ENCODE data around the gene KAZN. TPM values are rescaled to one million over a fixed set of nuclear protein-coding genes. Genes with fewer than 3 reads are reported as not detected.

KAZN gene
- total RNA-seq, 1 experiment from 2014 or later = 2.4 TPM

DNA sequence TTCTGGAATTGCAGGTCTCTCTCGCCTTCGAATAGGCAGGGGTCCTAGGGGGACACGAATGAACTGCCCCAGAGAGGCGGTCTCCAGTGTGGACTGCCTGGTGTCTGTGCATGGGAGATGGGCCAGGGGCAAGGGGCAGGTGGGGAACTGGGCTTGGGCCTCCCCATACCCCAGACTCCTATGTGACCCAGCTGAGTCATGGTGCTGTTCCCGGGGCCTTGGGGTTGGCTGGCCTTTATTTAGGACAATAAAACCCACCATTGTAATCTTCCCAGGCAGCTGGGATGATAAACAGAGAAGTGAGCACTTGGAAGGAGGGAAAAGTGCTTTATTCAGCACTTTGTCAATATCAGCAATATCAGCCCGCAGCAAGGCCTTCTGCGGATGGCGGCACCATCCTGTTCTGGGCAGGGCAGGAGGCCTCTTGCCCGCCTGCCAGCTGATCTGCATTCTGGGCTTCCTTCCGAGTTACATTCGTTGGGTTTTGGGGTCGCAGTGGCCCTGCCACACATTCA is 346.0 kb downstream of the KAZN start:
- intact Hi-C loops (cut with micrococcal nuclease; ENCODE audit: unreplicated experiment) = no loop called here

DNA sequence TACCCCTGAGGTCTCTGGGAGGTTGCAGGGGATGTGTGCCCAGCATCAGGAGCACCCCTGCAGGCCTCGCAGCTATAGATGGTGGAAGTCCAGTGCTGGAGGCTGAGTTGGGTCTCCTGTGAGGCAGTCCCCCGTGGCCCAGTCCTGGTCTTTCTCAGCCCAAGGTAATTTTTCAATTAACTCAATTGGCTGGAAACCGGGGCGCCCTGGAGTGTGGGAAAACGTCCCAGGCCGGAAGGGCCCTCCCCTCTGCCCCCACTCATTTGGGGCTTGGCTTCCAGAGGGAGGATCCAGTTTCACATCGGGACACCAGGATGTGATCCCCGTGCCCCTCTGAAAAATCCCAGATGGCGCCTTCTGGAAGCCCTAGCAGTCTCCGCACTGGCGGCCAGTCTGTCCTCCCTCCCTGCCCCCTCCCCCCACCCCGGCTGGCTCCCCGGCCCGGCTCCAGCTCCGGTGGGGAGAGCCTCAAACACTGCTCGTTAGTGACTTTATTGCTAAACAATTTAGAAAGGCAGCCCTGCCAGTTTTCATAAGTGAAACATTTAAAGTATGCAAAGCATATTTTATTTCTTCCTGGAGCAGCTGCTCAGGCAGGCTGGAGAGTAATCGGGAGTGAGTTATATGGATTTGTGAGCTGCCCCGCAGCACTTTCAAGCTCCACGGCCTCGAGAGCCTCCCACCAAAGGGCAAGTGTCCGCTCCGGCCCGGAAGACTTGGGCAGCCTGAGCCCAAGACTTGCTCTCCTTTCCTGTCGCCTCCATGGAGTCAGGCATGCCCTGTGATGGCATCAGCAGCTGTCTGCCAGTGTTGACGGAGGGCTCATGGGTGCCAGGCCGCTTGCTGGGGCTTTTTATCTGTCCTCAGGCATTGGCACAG is 346.9 kb downstream of the KAZN start:
- POLR2A ChIA-PET = no interaction called here
- no peak overlapping the region for H3K27ac Mint-ChIP-seq (ENCODE audit: unreplicated experiment)
- no TSS peak for BruUV-seq (replicated peaks)

More for the DNA sequence above, 346.0 kb downstream of the KAZN start:
- BruUV-seq (replicated peaks) = no TSS peak
- H3K27me3 ChIP-seq (replicated peaks; ENCODE audit: control insufficient read depth, insufficient read depth, low read length) = no peaks in the 10 kb centered on the region
- no peak for DNase-seq
- no peak overlapping the region for H3K4me3 ChIP-seq (ENCODE audit: low read depth, low read length)
- POLR2A ChIA-PET = no interaction called here
- TF ChIP-seq, protein P1, sequence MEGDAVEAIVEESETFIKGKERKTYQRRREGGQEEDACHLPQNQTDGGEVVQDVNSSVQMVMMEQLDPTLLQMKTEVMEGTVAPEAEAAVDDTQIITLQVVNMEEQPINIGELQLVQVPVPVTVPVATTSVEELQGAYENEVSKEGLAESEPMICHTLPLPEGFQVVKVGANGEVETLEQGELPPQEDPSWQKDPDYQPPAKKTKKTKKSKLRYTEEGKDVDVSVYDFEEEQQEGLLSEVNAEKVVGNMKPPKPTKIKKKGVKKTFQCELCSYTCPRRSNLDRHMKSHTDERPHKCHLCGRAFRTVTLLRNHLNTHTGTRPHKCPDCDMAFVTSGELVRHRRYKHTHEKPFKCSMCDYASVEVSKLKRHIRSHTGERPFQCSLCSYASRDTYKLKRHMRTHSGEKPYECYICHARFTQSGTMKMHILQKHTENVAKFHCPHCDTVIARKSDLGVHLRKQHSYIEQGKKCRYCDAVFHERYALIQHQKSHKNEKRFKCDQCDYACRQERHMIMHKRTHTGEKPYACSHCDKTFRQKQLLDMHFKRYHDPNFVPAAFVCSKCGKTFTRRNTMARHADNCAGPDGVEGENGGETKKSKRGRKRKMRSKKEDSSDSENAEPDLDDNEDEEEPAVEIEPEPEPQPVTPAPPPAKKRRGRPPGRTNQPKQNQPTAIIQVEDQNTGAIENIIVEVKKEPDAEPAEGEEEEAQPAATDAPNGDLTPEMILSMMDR (IDR thresholded peaks at IDR 0.05; ENCODE audit: insufficient read depth in 1 of 2, low read depth in 1 of 2, low read length in 1 of 2, severe bottlenecking in 1 of 2, unreplicated experiment in 1 of 2) = no peak
- H3K4me1 Mint-ChIP-seq (ENCODE audit: low read depth, unreplicated experiment) = peaks cover 7% of the 10 kb centered on the region
- CTCF ChIA-PET = interaction anchor here (0.6 kb wide), 1 partner anchor 855 kb away, joined by 3 read pairs; no protein-coding TSS in a partner anchor
- no peaks in the 10 kb centered on the region for H3K36me3 ChIP-seq (ENCODE audit: control insufficient read depth, insufficient read depth, low read length)
- no peaks in the 10 kb centered on the region for H3K36me3 Mint-ChIP-seq (ENCODE audit: insufficient read depth, unreplicated experiment)
- H3K4me3 Mint-ChIP-seq (ENCODE audit: unreplicated experiment) = no peak overlapping the region
- no peak overlapping the region for H3K27ac Mint-ChIP-seq (ENCODE audit: unreplicated experiment)
- H3K9me3 Mint-ChIP-seq (ENCODE audit: unreplicated experiment) = no peaks in the 10 kb centered on the region
- H3K4me1 ChIP-seq = peaks cover 7% of the 10 kb centered on the region
- H3K9me3 ChIP-seq = no peaks in the 10 kb centered on the region
- H3K27me3 Mint-ChIP-seq (ENCODE audit: insufficient read depth, unreplicated experiment) = no peaks in the 10 kb centered on the region

GRCh38 chr1:14946011-14946359 is 347.5 kb downstream of the KAZN start:
- Histone ChIP-seq H3K9me3 (no peaks in the 10 kb centered on the region), H3K36me3 (ENCODE audit: control insufficient read depth, insufficient read depth, low read length) (no peaks in the 10 kb centered on the region), H3K4me3 (ENCODE audit: low read depth, low read length) (no peak overlapping the region), H3K4me1 (peaks cover 7% of the 10 kb centered on the region), H3K27me3 (replicated peaks; ENCODE audit: control insufficient read depth, insufficient read depth, low read length) (no peaks in the 10 kb centered on the region)
- peaks cover 7% of the 10 kb centered on the region for H3K4me1 Mint-ChIP-seq (ENCODE audit: low read depth, unreplicated experiment)
- ChIA-PET CTCF (no interaction called here), POLR2A (no interaction called here)
- H3K27ac Mint-ChIP-seq (ENCODE audit: unreplicated experiment) = no peak overlapping the region
- intact Hi-C loops (cut with micrococcal nuclease; ENCODE audit: unreplicated experiment) = no loop called here
- H3K4me3 Mint-ChIP-seq (ENCODE audit: unreplicated experiment) = no peak overlapping the region
- H3K9me3 Mint-ChIP-seq (ENCODE audit: unreplicated experiment) = no peaks in the 10 kb centered on the region
- H3K27me3 Mint-ChIP-seq (ENCODE audit: insufficient read depth, unreplicated experiment) = no peaks in the 10 kb centered on the region
- TF ChIP-seq, protein P1 (IDR thresholded peaks at IDR 0.05; ENCODE audit: insufficient read depth in 1 of 2, low read depth in 1 of 2, low read length in 1 of 2, severe bottlenecking in 1 of 2, unreplicated experiment in 1 of 2) = no peak
- no peaks in the 10 kb centered on the region for H3K36me3 Mint-ChIP-seq (ENCODE audit: insufficient read depth, unreplicated experiment)
- BruUV-seq (replicated peaks) = no TSS peak
- no peak for DNase-seq

More for the DNA sequence above, 346.9 kb downstream of the KAZN start:
- Mint-ChIP-seq H3K27me3 (ENCODE audit: insufficient read depth, unreplicated experiment) (no peaks in the 10 kb centered on the region), H3K4me1 (ENCODE audit: low read depth, unreplicated experiment) (peaks cover 7% of the 10 kb centered on the region), H3K9me3 (ENCODE audit: unreplicated experiment) (no peaks in the 10 kb centered on the region), H3K36me3 (ENCODE audit: insufficient read depth, unreplicated experiment) (no peaks in the 10 kb centered on the region), H3K4me3 (ENCODE audit: unreplicated experiment) (no peak overlapping the region)
- intact Hi-C loops (cut with micrococcal nuclease; ENCODE audit: unreplicated experiment) = no loop called here
- Histone ChIP-seq H3K4me1 (peaks cover 7% of the 10 kb centered on the region), H3K9me3 (no peaks in the 10 kb centered on the region), H3K4me3 (ENCODE audit: low read depth, low read length) (no peak overlapping the region), H3K27me3 (replicated peaks; ENCODE audit: control insufficient read depth, insufficient read depth, low read length) (no peaks in the 10 kb centered on the region), H3K36me3 (ENCODE audit: control insufficient read depth, insufficient read depth, low read length) (no peaks in the 10 kb centered on the region)
- CTCF ChIA-PET = no interaction called here
- DNase-seq = no peak
- TF ChIP-seq, protein P1 (IDR thresholded peaks at IDR 0.05; ENCODE audit: insufficient read depth in 1 of 2, low read depth in 1 of 2, low read length in 1 of 2, severe bottlenecking in 1 of 2, unreplicated experiment in 1 of 2) = no peak

All from Caco-2 (cell line).